DMS153 treated with DMSO at 0.1 percent for 48 hours (cell line): Measurements from ENCODE around the gene PRKAR2A.
"Not testable (repeated sequence)": the region's sequence is repeated elsewhere in the genome, so short reads cannot be mapped to it uniquely, and the experiment has no call there.

Source experiments
- DNase-seq: peaks from one replicate; lab custom pipeline; 2025; ENCODE audit not compliant: unreplicated experiment; lab: John Stamatoyannopoulos, UW

Gene PRKAR2A

GRCh38 chr3:48782046-48782445, 65.6 kb downstream of the PRKAR2A start:
- DNase-seq, result no peak

GRCh38 chr3:48778565-48778964, 69.1 kb downstream of the PRKAR2A start:
- DNase-seq, result not testable (repeated sequence)

- no peak for DNase-seq
Measured at GRCh38 chr3:48776854-48777253, 70.8 kb downstream of the PRKAR2A start.

GRCh38 chr3:48770192-48770502, 77.5 kb downstream of the PRKAR2A start:
- DNase-seq, result no peak

GRCh38 chr3:48765376-48765775, 82.3 kb downstream of the PRKAR2A start:
- no peak for DNase-seq

GRCh38 chr3:48762816-48763215, 84.9 kb downstream of the PRKAR2A start:
- no peak for DNase-seq

GRCh38 chr3:48759991-48760540, 87.6 kb downstream of the PRKAR2A start:
- DNase-seq, result not testable (repeated sequence)

- not testable (repeated sequence) for DNase-seq
Measured at GRCh38 chr3:48759531-48759930, 88.1 kb downstream of the PRKAR2A start.

GRCh38 chr3:48759071-48759470, 88.6 kb downstream of the PRKAR2A start:
- DNase-seq, result no peak

GRCh38 chr3:48756640-48757039, 91.0 kb downstream of the PRKAR2A start:
- no peak for DNase-seq

- DNase-seq, result no peak
Measured at GRCh38 chr3:48750856-48751255, 96.8 kb downstream of the PRKAR2A start.

GRCh38 chr3:48748754-48749153, 98.9 kb downstream of the PRKAR2A start:
- DNase-seq, result no peak

GRCh38 chr3:48747706-48748105, 100.0 kb downstream of the PRKAR2A start:
- DNase-seq, result no peak

GRCh38 chr3:48747015-48747615, 100.6 kb downstream of the PRKAR2A start:
- DNase-seq, result no peak

- DNase-seq, result no peak
Measured at GRCh38 chr3:48743773-48744172, 103.9 kb downstream of the PRKAR2A start.

GRCh38 chr3:48741226-48741625, 106.4 kb downstream of the PRKAR2A start:
- DNase-seq, result not testable (repeated sequence)

- no peak for DNase-seq
Measured at GRCh38 chr3:48739955-48740823, 107.5 kb downstream of the PRKAR2A start.

- no peak for DNase-seq
Measured at GRCh38 chr3:48739617-48739954, 108.1 kb downstream of the PRKAR2A start.

GRCh38 chr3:48738926-48739616, 108.6 kb downstream of the PRKAR2A start:
- no peak for DNase-seq

- DNase-seq, result no peak
Measured at GRCh38 chr3:48738144-48738536, 109.5 kb downstream of the PRKAR2A start.

- DNase-seq, result not testable (repeated sequence)
Measured at GRCh38 chr3:48735075-48735767, 112.5 kb downstream of the PRKAR2A start.
